Vagina (tissue), 2 donors: ENCODE measurements around the gene SLC25A44. TPM values are rescaled to one million over a fixed set of nuclear protein-coding genes. Genes with fewer than 3 reads are reported as not detected.

Source experiments
- DNase-seq, 2 donors: peaks; one replicate each; pipeline ENCODE4 v3.0.0-alpha.2; 2017; ENCODE audit errors: extremely low spot score in 2 of 2
- H3K27ac ChIP-seq: fragments of 200-600 bp; sonication (generic); one replicate; pipeline ENCODE4 v1.5.1; 2019
- H3K27me3 ChIP-seq: fragments of 200-600 bp; sonication (generic); one replicate; pipeline ENCODE4 v1.5.1; 2019
- H3K36me3 ChIP-seq, 2 donors: fragments of 200-600 bp; sonication (generic); one replicate each; pipeline ENCODE4 v1.5.1; 2017 to 2019
- H3K4me1 ChIP-seq: fragments of 200-600 bp; sonication (generic); one replicate; pipeline ENCODE4 v1.5.1; 2019
- H3K4me3 ChIP-seq, 2 donors: fragments of 200-600 bp; sonication (generic); 1 replicate in 1 of 2; 2 replicates in 1 of 2; pipeline ENCODE4 v1.5.1; 2016 to 2019
- H3K9me3 ChIP-seq: fragments of 200-600 bp; sonication (generic); one replicate; pipeline ENCODE4 v1.5.1; 2019
- CTCF ChIP-seq, 3 experiments: fragments of 450-650 bp in 2 of 3; fragments of 200-600 bp in 1 of 3; sonication (generic) in 1 of 3; IDR thresholded peaks; one replicate each; pipeline ENCODE4 v1.5.1; 2017 to 2019; ENCODE audit warnings: antibody characterized with exemption in 3 of 3, mild to moderate bottlenecking in 2 of 3, moderate library complexity in 2 of 3
- POLR2A ChIP-seq, 2 donors: fragments of 450-650 bp; IDR thresholded peaks; one replicate each; pipeline ENCODE4 v1.6.1; 2017; ENCODE audit warnings: antibody characterized with exemption in 2 of 2, mild to moderate bottlenecking in 2 of 2, moderate library complexity in 2 of 2
- POLR2AphosphoS5 ChIP-seq, 2 donors: sonication (generic); formaldehyde crosslinking; IDR thresholded peaks; one replicate each; pipeline ENCODE4 v1.9.0; 2017; ENCODE audit warnings: antibody characterized with exemption in 2 of 2, mild to moderate bottlenecking in 2 of 2, low read depth in 1 of 2; ENCODE audit not compliant: insufficient read depth in 1 of 2
- intact Hi-C: fragments of 100-400 bp; cut with DNase I; formaldehyde crosslinking; loops from one replicate; pipeline ENCODE4 v1.15.1; 2023
- total RNA-seq: library from RNA; depleted of rRNA; stranded (reverse); fragments of >200 nt; gene quantifications from one replicate; pipeline ENCODE4 v1.2.3, GENCODE V29; 2016

The SLC25A44 gene
- total RNA-seq, 1 donor from 2014 or later = 14.0 TPM

GRCh38 chr1:156242738-156243137, 48.8 kb downstream of the SLC25A44 start:
- no peak for TF ChIP-seq POLR2A (IDR thresholded peaks at IDR 0.05)
- no peak for TF ChIP-seq POLR2AphosphoS5 (IDR thresholded peaks at IDR 0.05; ENCODE audit: insufficient read depth in 1 of 2, low read depth in 1 of 2)
- no peak for TF ChIP-seq CTCF (IDR thresholded peaks at IDR 0.05)
- Histone ChIP-seq H3K27me3 (no peaks in the 10 kb centered on the region), H3K36me3 (peaks cover 0 to 31% of the 10 kb centered on the region in 2 donors), H3K27ac (no peak overlapping the region), H3K9me3 (no peaks in the 10 kb centered on the region), H3K4me3 (no peak overlapping the region), H3K4me1 (peaks cover 27% of the 10 kb centered on the region)
- intact Hi-C loops = no loop called here
- DNase-seq = no peak

- Histone ChIP-seq H3K27me3 (no peaks in the 10 kb centered on the region), H3K36me3 (peaks cover 0 to 18% of the 10 kb centered on the region in 2 donors), H3K9me3 (no peaks in the 10 kb centered on the region), H3K4me1 (peaks cover 32% of the 10 kb centered on the region), H3K4me3 (no peak overlapping the region), H3K27ac (no peak overlapping the region)
- TF ChIP-seq POLR2A (IDR thresholded peaks at IDR 0.05) (no peak), POLR2AphosphoS5 (IDR thresholded peaks at IDR 0.05; ENCODE audit: insufficient read depth in 1 of 2, low read depth in 1 of 2) (no peak), CTCF (IDR thresholded peaks at IDR 0.05) (no peak)
- DNase-seq = no peak
- intact Hi-C loops = no loop called here
Measured at GRCh38 chr1:156244126-156244525, 50.2 kb downstream of the SLC25A44 start.

GRCh38 chr1:156244712-156245111, 50.8 kb downstream of the SLC25A44 start:
- peaks cover 32% of the 10 kb centered on the region for H3K4me1 ChIP-seq

GRCh38 chr1:156245451-156246232, 51.7 kb downstream of the SLC25A44 start:
- peaks cover 0 to 18% of the 10 kb centered on the region in 2 donors for H3K36me3 ChIP-seq
- H3K27me3 ChIP-seq = no peaks in the 10 kb centered on the region
- peak overlapping the region; percentile 26 to 29 for H3K4me3 ChIP-seq
- H3K27ac ChIP-seq = no peak overlapping the region
- no peaks in the 10 kb centered on the region for H3K9me3 ChIP-seq
- intact Hi-C loops = no loop called here
- DNase-seq = no peak
- H3K4me1 ChIP-seq = peaks cover 32% of the 10 kb centered on the region
- no peak for TF ChIP-seq CTCF (IDR thresholded peaks at IDR 0.05)
- no peak for TF ChIP-seq POLR2A (IDR thresholded peaks at IDR 0.05)
- no peak for TF ChIP-seq POLR2AphosphoS5 (IDR thresholded peaks at IDR 0.05; ENCODE audit: insufficient read depth in 1 of 2, low read depth in 1 of 2)

More at GRCh38 chr1:156244712-156245111, 50.8 kb downstream of the SLC25A44 start:
- DNase-seq = no peak
- Histone ChIP-seq H3K27me3 (no peaks in the 10 kb centered on the region), H3K4me3 (no peak overlapping the region), H3K27ac (no peak overlapping the region), H3K9me3 (no peaks in the 10 kb centered on the region), H3K36me3 (peaks cover 0 to 18% of the 10 kb centered on the region in 2 donors)
- no peak for TF ChIP-seq CTCF (IDR thresholded peaks at IDR 0.05)
- TF ChIP-seq POLR2AphosphoS5 (IDR thresholded peaks at IDR 0.05; ENCODE audit: insufficient read depth in 1 of 2, low read depth in 1 of 2) = no peak
- no peak for TF ChIP-seq POLR2A (IDR thresholded peaks at IDR 0.05)
- intact Hi-C loops = no loop called here

- DNase-seq = no peak
- Histone ChIP-seq H3K9me3 (no peaks in the 10 kb centered on the region), H3K27ac (no peak overlapping the region), H3K4me1 (peaks cover 32% of the 10 kb centered on the region), H3K27me3 (no peaks in the 10 kb centered on the region), H3K36me3 (peaks cover 0 to 23% of the 10 kb centered on the region in 2 donors), H3K4me3 (peak overlapping the region; percentile 26 to 29)
- TF ChIP-seq CTCF (IDR thresholded peaks at IDR 0.05) = no peak
- TF ChIP-seq POLR2A (IDR thresholded peaks at IDR 0.05) = no peak
- no peak for TF ChIP-seq POLR2AphosphoS5 (IDR thresholded peaks at IDR 0.05; ENCODE audit: insufficient read depth in 1 of 2, low read depth in 1 of 2)
- intact Hi-C loops = no loop called here
Measured at GRCh38 chr1:156246241-156246780, 52.4 kb downstream of the SLC25A44 start.
